ENCODE results near the gene PTHLH.

- TF ChIP-seq FOXM1 (IDR thresholded peaks at IDR 0.05; ENCODE audit: borderline replicate concordance), result no peak
- no peak for TF ChIP-seq NFRKB (IDR thresholded peaks at IDR 0.05)
- no peak for TF ChIP-seq L3MBTL2 (conservative IDR thresholded peaks at IDR 0.05)
- TF ChIP-seq SP1 (IDR thresholded peaks at IDR 0.05), result no peak
- TF ChIP-seq BHLHE40 (IDR thresholded peaks at IDR 0.05; ENCODE audit: borderline replicate concordance), result no peak
- no peak for TF ChIP-seq FOXA1 (IDR thresholded peaks at IDR 0.05)
- TF ChIP-seq FOXK2 (IDR thresholded peaks at IDR 0.05), result no peak
- TF ChIP-seq CTBP1 (IDR thresholded peaks at IDR 0.05; ENCODE audit: borderline replicate concordance), result no peak
- no peak for TF ChIP-seq HDGF (IDR thresholded peaks at IDR 0.05; ENCODE audit: borderline replicate concordance)
- no peak for TF ChIP-seq ELF4 (IDR thresholded peaks at IDR 0.05)
- no peak for TF ChIP-seq ARNT (IDR thresholded peaks at IDR 0.05)
Measured at GRCh38 chr12:27966870-27967269, 5.7 kb downstream of the PTHLH start.
